Endothelial cell of umbilical vein (primary cell): ENCODE measurements around the gene ACBD3. TPM values are rescaled to one million over a fixed set of nuclear protein-coding genes. Genes with fewer than 3 reads are reported as not detected.

ENCODE experiments used
- BruUV-seq: library from RNA; stranded (reverse); fragments of 400-500 nt; replicated peaks from 2 replicates; lab custom pipeline; 2021; lab: Mats Ljungman, UMichigan
- CTCF ChIA-PET: fragments of 300-600, 350-600 bp; sonication (Branson Sonifier 250); formaldehyde crosslinking; loops from one replicate; lab custom pipeline; 2021; ENCODE audit warnings: antibody characterized with exemption, inconsistent platforms; lab: Charles Lee
- POLR2A ChIA-PET: fragments of 300-600, 350-600 bp; sonication (Branson Sonifier 250); formaldehyde crosslinking; loops from one replicate; lab custom pipeline; 2021; ENCODE audit warnings: antibody characterized with exemption, inconsistent platforms; lab: Charles Lee
- DNase-seq: peaks from one replicate; pipeline ENCODE4 v3.0.0-alpha.2; 2011; ENCODE audit warnings: low read depth, low spot score
- FAIRE-seq: peaks from 2 replicates; lab custom pipeline; 2011; peaks lifted over from hg19 to GRCh38; lab: Jason Lieb, UNC
- H2AFZ ChIP-seq: 2 replicates; pipeline ENCODE4 v1.6.0; 2012; ENCODE audit warnings: low read depth, low read length, control low read depth, inconsistent platforms
- H3K27ac ChIP-seq: 2 replicates; pipeline ENCODE4 v1.5.1; 2011; ENCODE audit warnings: low read depth, mild to moderate bottlenecking, control low read depth, low read length, moderate library complexity; ENCODE audit not compliant: insufficient read depth
- H3K27me3 ChIP-seq, 2 experiments: 2 replicates each; pipeline versions ENCODE4 v1.6.0 to v1.6.1; 2011; ENCODE audit warnings: low read length in 2 of 2, mixed read lengths in 1 of 2; ENCODE audit not compliant: control insufficient read depth in 2 of 2, insufficient read depth in 2 of 2
- H3K36me3 ChIP-seq, 2 experiments: 2 replicates in 1 of 2; 3 replicates in 1 of 2; pipeline ENCODE4 v1.5.1; 2011; ENCODE audit warnings: low read length in 2 of 2, mild to moderate bottlenecking in 1 of 2, moderate library complexity in 1 of 2; ENCODE audit not compliant: control insufficient read depth in 2 of 2, insufficient read depth in 2 of 2; ENCODE audit errors: extremely low read depth in 1 of 2
- H3K4me1 ChIP-seq: 3 replicates; pipeline ENCODE4 v1.5.1; 2011; ENCODE audit warnings: mild to moderate bottlenecking, low read length; ENCODE audit not compliant: control insufficient read depth, insufficient read depth; ENCODE audit errors: extremely low read depth
- H3K4me2 ChIP-seq: 2 replicates; pipeline ENCODE4 v1.6.1; 2011; ENCODE audit warnings: low read length, control low read depth, mixed read lengths; ENCODE audit not compliant: insufficient read depth
- H3K4me3 ChIP-seq, 3 experiments: fragments of 200-600 bp in 1 of 3; sonication (generic), shearing (Covaris generic) in 1 of 3; replicated peaks in 1 of 3; 2 replicates each; pipeline ENCODE4 v1.5.1; 2011 to 2016; ENCODE audit warnings: control low read depth in 3 of 3, low read length in 3 of 3, mild to moderate bottlenecking in 2 of 3, inconsistent platforms in 1 of 3, low read depth in 1 of 3, moderate library complexity in 1 of 3; ENCODE audit not compliant: insufficient read depth in 1 of 3
- H3K79me2 ChIP-seq: 2 replicates; pipeline ENCODE4 v1.6.0; 2012; ENCODE audit warnings: low read length, inconsistent platforms; ENCODE audit not compliant: control insufficient read depth, insufficient read depth
- H3K9ac ChIP-seq: replicated peaks from 2 replicates; pipeline ENCODE3; 2011; ENCODE audit warnings: low read length, control low read depth; ENCODE audit not compliant: insufficient read depth; ENCODE audit errors: extremely low read depth
- H3K9me1 ChIP-seq: replicated peaks from 3 replicates; pipeline ENCODE4 v1.6.0; 2011; ENCODE audit warnings: mild to moderate bottlenecking, low read length; ENCODE audit not compliant: control insufficient read depth, insufficient read depth; ENCODE audit errors: extremely low read depth
- H3K9me3 ChIP-seq: replicated peaks from 2 replicates; pipeline ENCODE4 v1.5.1; 2012; ENCODE audit warnings: low read length, inconsistent platforms; ENCODE audit not compliant: control insufficient read depth, insufficient read depth
- H4K20me1 ChIP-seq: replicated peaks from 2 replicates; pipeline ENCODE3; 2011; ENCODE audit warnings: mild to moderate bottlenecking, low read length; ENCODE audit not compliant: control insufficient read depth, insufficient read depth; ENCODE audit errors: extremely low read depth
- CTCF ChIP-seq, 2 donors: IDR thresholded peaks; 1 replicate in 1 of 2; 2 replicates in 1 of 2; pipeline ENCODE4 v1.5.1; 2011; ENCODE audit warnings: low read length in 2 of 2, mild to moderate bottlenecking in 2 of 2, moderate library complexity in 2 of 2, control low read depth in 1 of 2, inconsistent platforms in 1 of 2, low read depth in 1 of 2; ENCODE audit not compliant: insufficient read depth in 1 of 2; ENCODE audit errors: extremely low read depth in 1 of 2
- EZH2 ChIP-seq: IDR thresholded peaks from 2 replicates; pipeline ENCODE4 v1.6.1; 2012; ENCODE audit warnings: borderline replicate concordance, low read depth, mild to moderate bottlenecking, moderate library complexity, low read length, inconsistent platforms; ENCODE audit not compliant: severe bottlenecking
- FOS ChIP-seq: IDR thresholded peaks from 2 replicates; pipeline ENCODE4 v1.6.1; 2011; ENCODE audit warnings: mild to moderate bottlenecking, low read length, moderate library complexity, borderline replicate concordance; ENCODE audit not compliant: insufficient read depth
- GATA2 ChIP-seq: IDR thresholded peaks from 2 replicates; pipeline ENCODE4 v1.7.0; 2011; ENCODE audit warnings: low read depth, mild to moderate bottlenecking, moderate library complexity, mixed read lengths, low read length; ENCODE audit not compliant: insufficient read length, insufficient read depth
- MAX ChIP-seq: IDR thresholded peaks from 2 replicates; pipeline ENCODE4 v1.6.1; 2011; ENCODE audit not compliant: insufficient read depth, insufficient read length
- MYC ChIP-seq: IDR thresholded peaks from one replicate; pipeline ENCODE4 v1.6.1; 2011; ENCODE audit warnings: mild to moderate bottlenecking, low read depth, low read length
- POLR2A ChIP-seq: IDR thresholded peaks from 2 replicates; pipeline ENCODE4 v1.6.1; 2012; ENCODE audit warnings: low read depth, mild to moderate bottlenecking, control low read depth, low read length
- POLR2AphosphoS5 ChIP-seq: IDR thresholded peaks from 2 replicates; pipeline ENCODE4 v1.6.1; 2012; ENCODE audit warnings: low read depth, mild to moderate bottlenecking, control low read depth, low read length, moderate library complexity; ENCODE audit not compliant: insufficient read depth
- dilution Hi-C: fragments of 300-500 bp; cut with MboI; formaldehyde crosslinking; loops from one replicate; pipeline ENCODE4 v1.15.0; 2019; ENCODE audit warnings: low sequenced_read_pairs; ENCODE audit not compliant: extremely low pct_ligation_motif_present
- intact Hi-C: fragments of 100-400 bp; cut with micrococcal nuclease; formaldehyde crosslinking; loops from one replicate; pipeline ENCODE4 v1.10.0; 2022
- polyA plus RNA-seq, 4 experiments: library from polyadenylated mRNA; depleted of rRNA in 3 of 4; stranded (reverse) in 3 of 4; unstranded in 1 of 4; fragments of >200 nt; gene quantifications; 2 replicates each; pipeline versions ENCODE4 v1.2.1 to v1.2.3, GENCODE V29; 2011 to 2012; ENCODE audit warnings: missing spikeins in 1 of 4
- total RNA-seq: library from RNA; stranded (reverse); gene quantifications from 2 replicates; pipeline ENCODE4 v1.2.3, GENCODE V29; 2021

Gene ACBD3
- total and polyA plus RNA-seq, 2 donors (not counting 3 experiments of a cell fraction or from before 2014, with no cell fraction given), result 12.3 to 36.4 TPM

GRCh38 chr1:226123212-226123560, 63.4 kb downstream of the ACBD3 start:
- intact Hi-C loops, result no loop called here
- TF ChIP-seq FOS (no peak), POLR2A (no peak), EZH2 (no peak), GATA2 (no peak), MYC (no peak), POLR2AphosphoS5 (no peak), CTCF (IDR thresholded peaks at IDR 0.05; ENCODE audit: extremely low read depth in 1 of 2, insufficient read depth in 1 of 2, low read depth in 1 of 2, low read length in 2 of 2) (no peak), MAX (no peak)
- DNase-seq (no peak), FAIRE-seq (no peak)
- H3K4me1 ChIP-seq, result peaks cover 3% of the 10 kb centered on the region
- POLR2A ChIA-PET, result no interaction called here
- no peak overlapping the region for H3K4me3 ChIP-seq
- no peak overlapping the region for H2AFZ ChIP-seq
- H3K9me1 ChIP-seq, result no peaks in the 10 kb centered on the region
- dilution Hi-C loops, result no loop called here
- H3K4me2 ChIP-seq, result no peak overlapping the region
- no peaks in the 10 kb centered on the region for H3K36me3 ChIP-seq
- no peaks in the 10 kb centered on the region for H3K27me3 ChIP-seq
- H3K9me3 ChIP-seq, result no peaks in the 10 kb centered on the region
- CTCF ChIA-PET, result interaction anchor here (1.0 to 2.9 kb wide), 9 partner anchors 11 to 210 kb away, joined by 3 to 48 read pairs (median 5); no protein-coding TSS in a partner anchor
- no TSS peak for BruUV-seq
- H3K79me2 ChIP-seq, result no peaks in the 10 kb centered on the region
- no peak overlapping the region for H3K27ac ChIP-seq
- H3K9ac ChIP-seq, result no peak overlapping the region
- H4K20me1 ChIP-seq, result no peaks in the 10 kb centered on the region
